GM19035 (cell line): Measurements from ENCODE around the gene PNPLA8.
"Not testable (repeated sequence)": the region's sequence is repeated elsewhere in the genome, so short reads cannot be mapped to it uniquely, and the experiment has no call there.

ENCODE experiments used
- ATAC-seq: cut with Tn5 transposase; IDR thresholded peaks from one replicate; pipeline ENCODE4 v1.9.1; 2021; ENCODE audit not compliant: unreplicated experiment

The PNPLA8 gene

DNA sequence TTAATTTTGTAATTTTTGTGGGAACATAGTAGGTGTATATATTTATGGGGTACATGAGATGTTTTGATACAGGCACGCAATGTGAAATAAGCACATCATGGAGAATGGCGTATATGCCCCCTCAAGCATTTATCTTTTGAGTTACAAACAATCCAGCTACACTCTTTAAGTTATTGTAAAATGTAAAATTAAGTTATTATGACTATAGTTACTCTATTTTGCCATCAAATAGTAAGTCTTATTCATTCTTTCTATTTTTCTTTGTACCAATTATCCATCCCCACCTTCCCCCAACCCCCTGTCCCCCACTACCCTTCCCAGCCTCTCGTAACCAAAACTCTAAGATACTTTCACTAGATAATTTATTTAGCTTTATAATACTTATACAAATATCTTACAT lies 7.8 kb upstream of the PNPLA8 start:
- no peak for ATAC-seq

DNA sequence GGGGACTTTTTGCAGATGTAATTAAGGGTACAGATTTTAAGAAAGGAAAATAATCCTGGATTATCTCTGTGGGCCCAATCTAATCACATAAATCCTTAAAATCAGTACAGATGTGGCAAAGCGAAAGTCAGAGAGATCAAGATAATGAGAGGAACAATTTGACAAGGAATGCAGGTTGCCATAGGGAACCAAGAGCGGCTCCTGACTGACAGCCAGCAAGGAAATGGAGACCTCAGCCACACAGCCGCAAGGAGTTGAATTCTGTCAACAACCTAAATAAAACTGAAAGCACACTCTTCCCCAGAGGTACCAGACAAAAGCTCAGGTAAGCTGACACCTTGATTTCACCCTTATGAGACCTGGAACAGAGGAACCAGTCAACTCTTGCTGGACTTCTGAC lies 3.4 kb upstream of the PNPLA8 start:
- no peak for ATAC-seq

DNA sequence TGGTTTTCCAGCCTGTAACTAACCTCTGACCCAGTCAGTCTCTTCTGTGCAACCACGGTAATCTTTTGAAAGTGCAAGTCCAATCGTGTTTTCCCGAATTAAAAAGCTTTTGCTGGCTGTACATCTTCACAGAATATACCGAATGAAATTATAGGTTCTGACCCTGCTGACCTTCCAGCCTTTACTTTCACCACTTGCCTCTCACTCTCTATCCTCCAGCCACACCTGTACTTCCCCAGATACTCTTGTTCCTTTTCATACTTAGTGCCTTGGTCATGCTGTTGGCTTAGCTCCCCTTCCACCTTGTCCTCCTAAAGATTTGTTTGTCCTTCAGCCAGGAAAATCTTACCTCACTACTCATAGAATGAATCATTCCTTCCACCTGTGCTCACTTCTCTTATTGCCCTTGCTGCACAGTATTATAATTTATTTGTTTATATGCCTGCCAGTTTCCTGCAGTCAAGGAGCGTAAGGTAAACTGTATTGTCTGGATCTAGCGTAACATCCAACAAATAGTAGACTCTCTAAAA lies 2.3 kb upstream of the PNPLA8 start:
- no peak for ATAC-seq

DNA sequence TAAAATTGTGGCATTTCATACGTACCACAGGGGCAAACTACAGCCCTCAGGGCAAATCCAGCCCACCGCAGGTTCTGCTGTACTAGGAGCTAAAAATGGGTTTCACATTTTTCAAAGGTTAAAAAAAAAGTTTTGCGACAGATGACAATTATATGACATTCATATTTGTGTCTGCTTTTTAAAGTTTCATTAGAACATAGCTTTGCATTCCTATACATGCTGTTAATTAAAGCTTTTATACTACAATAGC lies 758 bp upstream of the PNPLA8 start:
- no peak for ATAC-seq

DNA sequence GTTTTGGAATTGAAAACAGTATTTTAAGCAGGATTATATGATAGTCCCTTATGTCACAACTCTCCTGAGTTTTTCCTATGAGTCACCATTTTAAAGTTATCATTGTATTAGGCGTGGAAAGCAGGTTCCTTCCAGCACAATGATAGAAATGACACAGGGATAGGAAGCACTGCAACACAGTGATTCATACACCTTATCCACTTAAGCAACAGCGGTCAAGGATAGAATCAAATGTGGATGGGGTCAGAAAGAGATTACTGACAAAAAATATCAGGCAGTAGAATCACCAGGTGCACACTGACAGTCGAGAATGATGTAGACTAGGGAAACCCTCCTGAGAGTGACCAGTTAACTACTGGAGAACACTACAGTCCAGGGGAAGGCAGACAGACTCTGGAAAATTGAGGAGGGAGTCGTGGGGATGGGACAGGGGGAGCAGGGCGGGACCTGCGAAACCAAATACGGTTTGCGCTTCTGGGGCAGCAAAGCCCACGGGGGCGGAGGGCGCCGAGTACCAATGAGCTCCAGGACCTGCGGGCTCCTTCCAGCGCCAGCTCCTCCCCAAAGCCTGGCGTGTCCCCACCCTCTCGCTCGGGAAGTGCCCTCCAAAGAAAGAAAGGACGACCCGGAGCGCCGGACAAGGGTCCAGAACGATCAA lies 479 bp downstream of the PNPLA8 start:
- ATAC-seq, result peak; percentile 49

DNA sequence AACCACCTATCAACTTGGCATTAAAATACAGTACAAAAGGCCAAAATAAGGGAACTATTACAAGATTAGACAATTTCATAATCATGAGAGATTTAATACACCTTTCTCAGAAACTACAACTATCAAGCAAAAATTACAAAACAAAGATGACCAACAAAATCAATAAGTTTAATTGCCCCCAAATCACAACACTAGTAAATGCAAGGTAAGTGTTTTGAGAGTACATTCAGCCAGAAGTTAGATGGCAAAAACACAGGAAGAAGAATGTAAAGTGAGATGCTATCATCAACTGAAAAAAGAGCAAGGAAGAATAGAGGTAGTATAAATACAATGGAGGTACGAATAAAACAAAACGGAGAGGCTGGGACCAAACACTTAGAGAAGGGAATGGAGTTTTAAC lies 3.2 kb downstream of the PNPLA8 start:
- no peak for ATAC-seq

DNA sequence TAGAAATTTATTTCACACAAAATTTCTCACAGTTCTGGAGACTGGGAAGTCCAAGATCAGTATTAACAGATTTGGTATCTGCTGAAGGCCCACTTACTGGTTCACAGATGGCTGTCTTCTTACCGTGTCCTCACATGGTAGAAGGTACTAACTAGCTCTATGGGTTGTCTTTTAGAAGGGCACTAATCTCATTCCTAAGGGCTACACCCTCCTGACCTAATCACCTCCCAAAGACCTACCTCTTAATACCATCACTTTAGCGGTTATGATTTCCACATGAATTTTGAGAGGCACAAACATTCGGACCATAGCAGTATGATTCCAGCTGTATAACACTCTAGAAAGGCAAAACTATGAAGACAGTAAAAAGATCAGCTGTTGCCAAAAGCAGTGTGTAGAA lies 8.0 kb downstream of the PNPLA8 start:
- no peak for ATAC-seq

DNA sequence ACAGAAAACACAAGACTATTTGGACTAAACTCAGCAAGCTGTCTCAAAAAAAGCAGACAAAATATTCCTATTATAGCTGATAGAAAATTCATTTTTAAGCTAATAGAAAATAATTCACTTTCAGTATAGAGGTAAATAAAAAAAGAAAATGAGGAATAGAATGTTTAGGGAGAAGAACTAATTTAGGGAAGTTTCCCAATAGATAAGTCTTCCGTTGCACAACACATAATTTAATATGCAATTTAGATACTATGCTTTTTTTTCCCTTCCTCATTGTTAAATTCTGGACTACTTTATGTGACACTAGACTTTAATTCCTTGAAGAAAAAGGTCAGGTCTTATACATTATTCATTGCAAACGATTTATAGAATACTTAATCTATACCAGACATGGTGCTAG lies 10.3 kb downstream of the PNPLA8 start:
- no peak for ATAC-seq

DNA sequence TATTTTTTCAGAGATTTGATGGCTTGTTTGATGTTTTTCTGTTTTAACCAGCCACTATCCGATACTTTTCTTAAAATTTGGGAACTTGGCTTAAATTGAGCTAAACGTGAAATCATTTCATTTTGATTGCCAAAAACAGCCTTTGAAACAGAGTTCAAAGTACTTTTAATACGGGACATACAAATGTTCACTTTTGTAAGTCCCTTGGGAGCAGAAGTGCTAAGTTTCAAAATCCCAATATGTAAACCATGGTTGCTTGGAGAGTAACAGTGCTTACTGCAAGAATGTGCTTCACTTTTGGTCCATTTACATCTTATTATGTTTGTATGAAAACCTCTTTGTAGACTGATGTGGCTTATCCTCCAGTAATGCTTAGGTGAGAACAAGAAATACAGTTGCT lies 10.9 kb downstream of the PNPLA8 start:
- no peak for ATAC-seq

DNA sequence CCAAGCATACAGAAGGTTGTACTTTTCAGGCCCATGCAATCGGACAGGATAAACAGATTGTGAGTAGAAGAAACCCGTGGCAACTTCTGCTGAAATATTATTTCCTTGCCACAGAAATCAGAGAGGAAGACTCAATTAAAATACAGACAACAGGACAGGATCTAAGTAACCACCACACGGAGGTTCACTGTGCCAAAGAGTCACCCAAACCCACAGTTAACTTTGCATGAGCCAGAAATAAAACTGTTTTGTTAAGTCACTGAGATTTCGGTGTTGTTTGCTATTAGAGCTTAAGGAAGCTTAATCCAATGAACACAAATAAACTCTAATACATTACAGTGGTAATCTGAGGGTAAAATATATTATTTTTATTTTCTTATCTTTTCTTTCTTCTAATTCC lies 14.0 kb downstream of the PNPLA8 start:
- ATAC-seq, result no peak

DNA sequence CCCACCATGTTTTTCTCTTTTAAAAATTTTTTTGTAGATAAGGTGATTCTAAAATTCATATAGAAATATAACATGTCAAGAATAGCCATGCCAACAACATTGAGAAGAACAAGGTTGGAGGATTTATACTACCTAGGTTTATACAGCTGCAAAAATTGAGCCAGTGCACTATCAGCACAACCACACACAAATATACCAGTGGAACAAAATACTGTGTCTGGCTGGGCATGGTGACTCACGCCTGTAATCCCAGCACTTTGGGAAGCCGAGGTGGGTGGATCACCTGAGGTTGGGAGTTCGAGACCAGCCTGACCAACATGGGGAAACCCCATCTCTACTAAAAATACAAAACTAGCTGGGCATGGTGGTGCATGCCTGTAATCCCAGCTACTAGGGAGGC lies 21.4 kb downstream of the PNPLA8 start:
- not testable (repeated sequence) for ATAC-seq

DNA sequence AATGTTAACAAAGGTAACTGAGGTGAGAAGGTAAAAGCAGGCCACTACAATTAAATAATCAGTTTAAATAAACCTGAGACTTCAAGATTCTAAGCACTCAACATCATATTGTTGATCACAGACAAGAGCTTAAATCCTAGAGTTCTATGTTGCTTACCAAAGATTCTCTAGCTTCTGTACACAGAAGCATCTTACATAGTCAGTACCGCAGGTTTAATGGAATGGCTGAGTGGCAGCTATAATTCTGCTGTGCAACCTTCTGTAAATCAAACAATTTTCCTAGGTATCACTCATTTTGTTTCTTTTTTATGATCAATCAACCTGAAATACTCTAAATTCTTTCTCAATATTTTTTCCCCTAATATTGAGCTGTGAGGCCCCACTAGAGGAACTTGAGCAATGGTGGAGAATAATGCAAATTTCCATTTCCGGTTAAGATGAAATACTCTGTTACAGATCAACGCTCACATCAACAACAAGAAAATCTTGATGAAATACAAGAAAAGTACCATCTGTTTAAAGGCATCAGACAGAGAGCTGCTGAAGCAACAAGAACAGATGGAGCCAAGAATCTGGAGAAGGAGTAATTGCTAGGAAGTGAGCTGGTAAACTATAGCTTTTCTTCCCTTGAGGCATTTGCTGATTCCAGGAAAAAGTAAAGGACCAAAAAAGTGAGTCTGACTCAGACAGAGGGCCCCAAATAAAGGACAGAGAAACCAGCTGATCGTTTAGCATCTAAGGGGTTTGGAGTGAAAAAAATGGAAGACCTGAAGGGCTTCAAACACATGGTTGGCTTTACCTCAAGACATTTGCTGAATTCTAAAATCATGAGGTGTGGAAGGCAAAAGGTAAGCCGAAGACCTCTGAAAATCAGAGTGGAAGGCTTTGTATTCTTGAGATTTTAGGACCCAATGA lies 22.6 kb downstream of the PNPLA8 start:
- peak; percentile 98 for ATAC-seq

DNA sequence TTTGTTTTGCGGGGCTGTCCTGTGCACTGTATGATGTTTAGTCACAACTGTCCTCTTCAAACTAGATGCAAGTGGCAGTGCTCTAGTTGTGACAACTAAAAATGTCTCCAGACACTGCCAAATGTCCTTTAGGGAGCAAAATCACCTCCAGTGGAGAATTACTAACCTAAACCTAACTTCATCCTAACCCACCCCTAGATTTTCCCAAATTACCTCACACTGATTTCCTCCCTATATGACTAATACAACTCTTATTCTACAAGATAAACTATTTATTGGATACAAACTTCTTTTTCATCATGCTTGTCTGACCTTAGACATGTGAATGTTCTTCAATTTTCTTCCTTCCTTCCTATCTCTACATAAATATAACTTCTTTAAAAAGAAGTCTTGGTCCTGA lies 26.4 kb downstream of the PNPLA8 start:
- ATAC-seq, result no peak

DNA sequence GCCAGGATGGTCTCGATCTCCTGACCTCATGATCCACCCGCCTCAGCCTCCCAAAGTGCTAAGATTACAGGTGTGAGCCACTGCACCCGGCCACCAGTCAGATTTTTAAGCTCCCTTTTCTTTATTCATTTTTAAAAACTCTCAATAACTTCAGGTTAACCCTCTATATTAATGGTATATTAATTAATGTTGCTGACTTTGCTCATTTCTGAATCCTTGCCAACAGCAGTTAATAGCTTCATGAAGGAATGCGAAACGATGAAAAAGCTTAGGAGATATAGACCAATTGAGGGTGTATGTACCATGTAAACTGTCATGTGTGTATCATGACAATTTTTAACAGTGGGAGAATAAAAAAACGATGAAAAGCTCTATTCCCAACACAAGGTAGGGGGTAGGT lies 27.5 kb downstream of the PNPLA8 start:
- no peak for ATAC-seq

DNA sequence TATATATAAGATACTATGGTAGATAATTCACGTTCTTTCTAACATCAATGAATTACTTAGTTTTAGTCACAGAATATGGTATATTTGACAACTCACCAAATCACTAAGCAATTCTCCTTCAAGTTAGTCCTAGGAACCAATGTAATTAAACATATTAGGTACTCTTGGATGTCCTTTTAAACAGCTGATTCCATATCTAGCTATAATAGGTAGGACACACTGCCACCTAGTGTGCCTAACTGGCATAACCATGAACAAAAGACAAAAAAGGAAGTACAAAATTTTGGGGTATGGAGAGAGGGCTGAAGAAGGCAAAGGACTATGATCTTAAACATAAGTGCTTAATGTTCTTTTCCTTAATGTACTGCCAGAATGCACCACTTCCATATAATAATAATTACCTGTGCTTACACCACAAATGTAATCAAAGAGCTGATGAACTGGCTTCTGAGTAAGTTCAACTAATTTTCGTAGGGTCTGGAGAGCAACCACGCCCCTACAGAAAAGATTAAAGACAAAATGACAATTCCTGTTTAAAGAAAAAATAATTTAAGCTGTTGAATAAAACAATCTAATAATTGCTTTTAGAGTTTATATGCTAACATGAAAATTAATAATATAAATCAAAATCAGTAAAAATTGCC lies 28.7 kb downstream of the PNPLA8 start:
- peak; percentile 85 for ATAC-seq

DNA sequence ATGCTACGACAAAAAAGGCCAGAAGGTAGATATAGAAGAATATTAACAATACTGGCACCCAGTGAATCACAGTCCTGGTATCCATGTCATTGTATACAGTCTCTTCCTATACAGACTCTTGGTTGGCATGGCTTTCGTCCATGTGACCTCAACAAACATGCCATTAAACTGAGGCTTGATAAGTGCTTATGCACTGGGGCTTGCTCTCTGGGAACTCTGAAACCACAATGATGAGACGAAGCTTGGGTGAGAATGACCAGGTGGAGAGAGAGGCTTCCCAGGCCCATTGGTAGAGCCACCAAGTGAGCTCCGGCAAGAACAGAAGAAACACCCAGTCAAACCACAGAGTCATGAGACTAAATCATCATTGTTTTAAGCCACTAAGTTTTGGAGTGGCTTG lies 33.2 kb downstream of the PNPLA8 start:
- no peak for ATAC-seq

DNA sequence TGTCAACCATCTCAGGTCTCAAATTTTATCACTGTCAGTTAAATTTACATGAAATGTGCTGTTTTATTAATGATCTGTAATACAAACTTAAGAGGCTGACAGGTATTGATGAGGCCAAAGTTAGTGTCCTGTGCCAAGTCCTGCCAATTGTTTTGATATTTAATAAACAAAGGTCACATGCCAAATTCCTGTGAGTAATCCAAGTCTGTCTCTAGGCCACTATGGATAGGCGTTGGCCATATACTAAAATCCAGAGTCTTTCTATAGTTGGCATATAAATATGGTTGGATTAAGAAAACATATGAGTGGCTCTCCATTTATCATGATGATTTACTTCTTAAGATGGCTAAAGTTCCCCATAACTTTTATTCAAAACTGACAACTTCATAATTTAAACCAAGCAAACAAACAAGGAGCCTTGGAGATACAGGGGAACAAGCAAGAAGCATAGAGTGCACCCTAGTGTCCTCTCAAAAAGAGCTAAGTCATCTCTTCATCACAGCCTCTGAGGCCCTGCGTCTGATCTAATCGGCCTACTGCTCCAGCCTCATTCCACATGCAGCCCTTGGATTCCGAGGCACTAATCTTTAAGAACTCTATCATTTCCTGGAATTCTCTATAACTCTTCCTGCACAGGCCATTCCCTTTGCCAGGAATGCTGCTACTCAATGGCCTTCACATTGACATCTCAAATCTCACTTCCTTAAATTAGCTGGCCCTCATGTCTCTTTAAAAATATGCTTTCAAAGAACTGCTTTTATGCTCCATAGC lies 37.0 kb downstream of the PNPLA8 start:
- ATAC-seq, result no peak

DNA sequence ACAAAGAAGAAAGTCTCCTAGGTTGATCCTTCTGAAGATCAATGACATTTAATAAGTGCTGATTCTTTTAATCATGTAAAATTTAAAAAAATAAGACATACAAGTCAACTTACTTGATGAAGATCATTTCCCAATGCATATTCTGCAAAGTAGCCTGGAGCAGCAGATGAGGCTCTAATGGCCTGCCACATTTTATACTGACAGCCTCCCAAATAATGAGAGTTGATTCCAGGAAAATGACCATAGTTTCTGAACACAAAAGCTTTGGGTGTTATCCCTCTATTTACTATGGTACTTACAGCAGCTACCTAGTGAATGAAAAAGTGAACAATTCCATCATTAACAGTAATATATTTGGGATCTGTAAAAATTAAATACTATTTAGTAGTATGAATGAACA lies 38.3 kb downstream of the PNPLA8 start:
- no peak for ATAC-seq

DNA sequence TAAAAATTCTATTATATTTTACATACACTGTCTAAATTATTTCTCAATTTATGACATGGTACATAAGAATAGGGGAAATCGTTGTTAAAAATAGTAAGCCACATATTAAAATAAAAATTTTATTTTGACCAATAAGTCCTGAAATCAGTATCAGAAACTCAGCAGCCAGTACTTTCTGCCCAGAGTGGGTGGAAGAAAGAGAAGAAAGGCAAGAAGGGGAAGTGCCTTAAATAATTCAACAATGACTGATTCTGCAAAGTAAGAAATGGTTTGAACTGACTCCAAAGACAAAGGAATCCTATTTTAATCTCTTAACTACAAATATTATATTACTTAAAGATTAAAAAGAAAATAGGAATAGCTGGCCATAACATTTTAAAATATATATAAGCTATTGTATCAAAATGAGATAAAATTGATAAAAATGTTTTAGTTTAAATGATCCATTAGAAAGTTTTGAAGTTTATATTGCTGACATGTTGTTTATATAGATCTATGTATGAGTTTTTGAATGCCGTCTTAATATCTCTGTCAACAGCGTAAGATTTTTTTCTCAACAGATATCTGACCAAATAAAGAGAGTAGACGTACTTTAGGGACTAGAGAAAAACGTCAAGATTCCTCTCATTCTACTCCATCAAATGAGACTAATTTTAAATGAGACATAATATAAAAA lies 39.5 kb downstream of the PNPLA8 start:
- ATAC-seq, result no peak

DNA sequence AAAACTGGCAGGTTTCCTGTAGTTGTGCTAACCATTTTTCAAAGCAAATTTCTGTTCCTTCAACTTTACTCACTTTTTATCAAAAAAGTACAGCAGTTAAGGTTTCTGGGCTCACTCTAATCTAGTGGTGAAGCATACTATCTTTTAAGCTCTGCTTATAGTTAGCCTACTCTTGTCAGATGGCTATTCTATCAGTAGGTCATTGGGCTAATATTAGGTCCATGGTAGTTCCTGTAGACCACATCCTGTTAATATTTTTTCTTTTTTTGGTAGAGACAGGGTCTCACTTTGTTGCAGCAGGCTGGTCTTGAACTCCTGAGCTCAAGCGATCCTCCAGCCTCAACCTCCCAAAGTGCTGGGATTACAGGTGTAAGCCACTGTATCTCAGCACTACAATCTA lies 41.8 kb downstream of the PNPLA8 start:
- no peak for ATAC-seq

DNA sequence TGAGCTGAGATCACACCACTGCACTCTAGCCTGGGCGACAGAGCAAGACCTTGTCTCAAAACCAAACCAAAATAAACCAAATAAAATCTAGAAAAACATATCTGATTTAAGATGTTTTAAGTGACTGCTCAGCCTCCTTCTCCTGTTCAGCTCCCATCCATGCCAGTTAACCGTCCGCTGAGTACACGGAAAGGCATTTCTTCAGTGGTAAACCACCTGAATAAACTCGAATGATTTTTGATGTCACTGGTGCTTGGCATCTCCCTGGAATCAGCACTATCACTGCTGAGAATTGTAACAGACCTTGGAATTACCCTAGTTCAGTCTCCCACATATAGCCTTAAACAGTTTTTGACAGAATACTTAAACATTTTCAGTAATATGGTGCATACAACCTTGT lies 45.6 kb downstream of the PNPLA8 start:
- ATAC-seq, result no peak
